GM23248 (cell line): ENCODE data around the gene TMEM234. TPM values are rescaled to one million over a fixed set of nuclear protein-coding genes. Genes with fewer than 3 reads are reported as not detected.

Experiments used
- DNase-seq: peaks from one replicate; pipeline ENCODE4 v3.0.0-alpha.2; 2015
- H2AFZ ChIP-seq: fragments of 200-600 bp; sonication (generic); 2 replicates; pipeline ENCODE4 v1.6.1; 2016; ENCODE audit warnings: antibody characterized with exemption
- H3F3A ChIP-seq: fragments of 200-600 bp; sonication (generic); 2 replicates; pipeline ENCODE4 v1.6.1; 2016; ENCODE audit warnings: mild to moderate bottlenecking, antibody characterized with exemption, mixed run types; ENCODE audit not compliant: insufficient read depth
- H3K27ac ChIP-seq: fragments of 200-600 bp; sonication (generic); 2 replicates; pipeline ENCODE4 v1.5.1; 2016; ENCODE audit warnings: mild to moderate bottlenecking
- H3K27me3 ChIP-seq: fragments of 200-600 bp; sonication (generic); replicated peaks from 2 replicates; pipeline ENCODE4 v1.6.1; 2016; ENCODE audit warnings: mild to moderate bottlenecking; ENCODE audit not compliant: insufficient read depth
- H3K36me3 ChIP-seq: fragments of 200-600 bp; sonication (generic); 2 replicates; pipeline ENCODE4 v1.6.1; 2016; ENCODE audit warnings: low read depth, mild to moderate bottlenecking
- H3K4me1 ChIP-seq: fragments of 200-600 bp; sonication (generic); 2 replicates; pipeline ENCODE4 v1.6.1; 2016; ENCODE audit warnings: mild to moderate bottlenecking; ENCODE audit not compliant: insufficient read depth
- H3K4me2 ChIP-seq: fragments of 200-600 bp; sonication (generic); one replicate; pipeline ENCODE4 v1.6.1; 2016; ENCODE audit warnings: mild to moderate bottlenecking; ENCODE audit not compliant: unreplicated experiment
- H3K4me3 ChIP-seq: fragments of 200-600 bp; sonication (generic); 2 replicates; pipeline ENCODE4 v1.5.1; 2016; ENCODE audit warnings: mild to moderate bottlenecking
- H3K79me2 ChIP-seq: fragments of 200-600 bp; sonication (generic); 2 replicates; pipeline ENCODE4 v1.6.1; 2016; ENCODE audit warnings: mild to moderate bottlenecking; ENCODE audit not compliant: insufficient read depth
- H3K9ac ChIP-seq: fragments of 200-600 bp; sonication (generic); 2 replicates; pipeline ENCODE4 v1.6.1; 2016; ENCODE audit warnings: mild to moderate bottlenecking
- H3K9me2 ChIP-seq: fragments of 200-600 bp; sonication (generic); 2 replicates; pipeline ENCODE4 v1.6.1; 2016; ENCODE audit warnings: mixed run types, mild to moderate bottlenecking, moderate library complexity; ENCODE audit not compliant: insufficient read depth
- H3K9me3 ChIP-seq: fragments of 200-600 bp; sonication (generic); one replicate; pipeline ENCODE4 v1.6.1; 2017; ENCODE audit warnings: low read depth
- H4K20me1 ChIP-seq: fragments of 200-600 bp; sonication (generic); 2 replicates; pipeline ENCODE4 v1.6.0; 2016; ENCODE audit not compliant: insufficient read depth
- EZH2 ChIP-seq: fragments of 200-600 bp; sonication (generic); IDR thresholded peaks from 2 replicates; pipeline ENCODE4 v1.6.1; 2018; ENCODE audit warnings: antibody characterized with exemption, mild to moderate bottlenecking; ENCODE audit not compliant: insufficient read depth, poor library complexity, severe bottlenecking
- EZH2phosphoT487 ChIP-seq: fragments of 200-600 bp; sonication (generic); IDR thresholded peaks from 2 replicates; pipeline ENCODE4 v1.6.1; 2018; ENCODE audit warnings: antibody characterized with exemption, moderate library complexity, mild to moderate bottlenecking, low read depth; ENCODE audit not compliant: insufficient read depth
- WGBS, 2 experiments: methylation state at CpG; one replicate each; pipeline ENCODE4 v1.1.6; 2015 to 2017; ENCODE audit warnings: low lambda C conversion rate in 2 of 2, low coverage in 1 of 2; ENCODE audit errors: missing lambda C conversion rate in 2 of 2; 5-methylcytosine and 5-hydroxymethylcytosine counted together
- in situ Hi-C: fragments of 300-500 bp; cut with MboI; formaldehyde crosslinking; loops from 2 replicates; pipeline ENCODE4 v1.15.0; 2020
- polyA plus RNA-seq: library from polyadenylated mRNA; unstranded; fragments of >200 nt; fragmentation: Nextera tagmentation; extraction: Ambion mirVana; gene quantifications from 2 replicates; pipeline ENCODE4 v1.2.1, GENCODE V29; 2016
- total RNA-seq: library from RNA; depleted of rRNA; stranded (reverse); fragments of >200 nt; shearing (Covaris generic); gene quantifications from 2 replicates; pipeline ENCODE4 v1.2.3, GENCODE V29; 2014

TMEM234 gene
- total and polyA plus RNA-seq, 2 experiments from 2014 or later = 23.5 to 26.1 TPM

GRCh38 chr1:32208469-32208868, 13.7 kb downstream of the TMEM234 start:
- no peaks in the 10 kb centered on the region for H3K9me2 ChIP-seq
- no peaks in the 10 kb centered on the region for H3K79me2 ChIP-seq
- 78 to 84% methylated on average over 6 of the region's 6 CpGs for WGBS, 2 experiments
- no peak overlapping the region for H3K9ac ChIP-seq
- H3K36me3 ChIP-seq = no peaks in the 10 kb centered on the region
- no peaks in the 10 kb centered on the region for H3K9me3 ChIP-seq
- H3K4me3 ChIP-seq = no peak overlapping the region
- TF ChIP-seq EZH2phosphoT487 (no peak), EZH2 (no peak)
- no peak overlapping the region for H3K27ac ChIP-seq
- in situ Hi-C loops = no loop called here
- H2AFZ ChIP-seq = no peak overlapping the region
- H3K4me2 ChIP-seq = no peak overlapping the region
- 0 out of 2 replicates have a peak, but pooled peaks cover 5% of the 10 kb centered on the region for H3F3A ChIP-seq
- no peak for DNase-seq
- no peaks in the 10 kb centered on the region for H4K20me1 ChIP-seq
- no peaks in the 10 kb centered on the region for H3K27me3 ChIP-seq
- no peaks in the 10 kb centered on the region for H3K4me1 ChIP-seq

GRCh38 chr1:32205401-32206370, 16.5 kb downstream of the TMEM234 start, which contains the start of gene IQCC:
IQCC (plus strand) TSS chr1:32205671; CDS start chr1:32205682, 11 bp downstream.
- in situ Hi-C loops = no loop called here
- H3K9ac ChIP-seq = peak within 1 kb of the TSS; percentile 88
- H3K9me2 ChIP-seq = no peaks in the 10 kb centered on the region
- no peaks in the 10 kb centered on the region for H3K79me2 ChIP-seq
- peaks cover 9% of the 10 kb centered on the region; the same call in 1 of the 2 replicates for H3K4me1 ChIP-seq
- no peak for TF ChIP-seq EZH2phosphoT487
- TF ChIP-seq EZH2 = no peak
- H4K20me1 ChIP-seq = no peaks in the 10 kb centered on the region
- peak within 1 kb of the TSS; percentile 91 for H3K4me2 ChIP-seq
- WGBS, 2 experiments = 2% methylated on average over 73 to 77 of the region's 77 CpGs
- 0 out of 2 replicates have a peak, but pooled peaks cover 5% of the 10 kb centered on the region for H3F3A ChIP-seq
- H3K36me3 ChIP-seq = no peaks in the 10 kb centered on the region
- H3K27ac ChIP-seq = peak within 1 kb of the TSS; percentile 18; the same call in 1 of the 2 replicates
- peak; percentile 96 for DNase-seq
- no peaks in the 10 kb centered on the region for H3K9me3 ChIP-seq
- peak within 1 kb of the TSS; percentile 79 for H2AFZ ChIP-seq
- H3K4me3 ChIP-seq = peak within 1 kb of the TSS; percentile 79
- no peaks in the 10 kb centered on the region for H3K27me3 ChIP-seq

DNA sequence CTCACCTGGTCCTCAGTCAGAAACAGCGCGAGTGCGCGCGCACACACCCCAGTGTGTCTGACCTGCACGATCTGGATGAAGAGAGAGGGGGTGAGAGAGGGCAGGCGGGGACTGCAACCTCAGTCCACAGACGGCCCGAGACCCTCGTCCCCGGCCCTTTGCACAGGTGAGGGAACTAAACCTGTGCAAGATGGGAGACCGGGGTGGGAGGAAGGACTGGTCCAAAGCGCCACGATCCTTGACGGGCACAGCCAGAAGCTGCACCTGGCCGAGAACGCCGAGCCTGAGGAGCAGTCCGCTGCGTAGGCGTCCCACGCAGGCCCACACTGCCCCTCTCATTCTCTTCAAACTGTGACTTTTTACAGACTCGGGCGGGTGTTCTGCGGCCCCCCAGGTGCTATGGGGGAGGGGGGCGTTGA, 17.2 kb downstream of the TMEM234 start:
- Histone ChIP-seq H3K4me2 (peak overlapping the region; percentile 91), H3K4me1 (peaks cover 10% of the 10 kb centered on the region; the same call in 1 of the 2 replicates), H2AFZ (peak overlapping the region; percentile 79), H3K9ac (peak overlapping the region; percentile 88), H3K9me3 (no peaks in the 10 kb centered on the region), H3F3A (peaks cover 7% of the 10 kb centered on the region), H3K27ac (peak overlapping the region; percentile 18; the same call in 1 of the 2 replicates), H4K20me1 (no peaks in the 10 kb centered on the region), H3K9me2 (no peaks in the 10 kb centered on the region), H3K27me3 (no peaks in the 10 kb centered on the region), H3K36me3 (no peaks in the 10 kb centered on the region), H3K4me3 (peak overlapping the region; percentile 79), H3K79me2 (no peaks in the 10 kb centered on the region)
- 21 to 25% methylated on average over 25 to 26 of the region's 26 CpGs for WGBS, 2 experiments
- in situ Hi-C loops = no loop called here
- DNase-seq = peak; percentile 53
- TF ChIP-seq EZH2 (no peak), EZH2phosphoT487 (no peak)

- peak overlapping the region; percentile 92 for H3K9ac ChIP-seq
Observed at GRCh38 chr1:32201011-32201855, 20.9 kb downstream of the TMEM234 start.

More at GRCh38 chr1:32201011-32201855, 20.9 kb downstream of the TMEM234 start:
- TF ChIP-seq EZH2phosphoT487 (no peak), EZH2 (no peak)
- H3K9me2 ChIP-seq = no peaks in the 10 kb centered on the region
- H3K4me3 ChIP-seq = peak overlapping the region; percentile 83
- no peaks in the 10 kb centered on the region for H3K79me2 ChIP-seq
- no peaks in the 10 kb centered on the region for H3K27me3 ChIP-seq
- H3K4me2 ChIP-seq = peak overlapping the region; percentile 93
- in situ Hi-C loops = no loop called here
- H3K27ac ChIP-seq = peak overlapping the region; percentile 96
- DNase-seq = peak; percentile 85
- no peaks in the 10 kb centered on the region for H4K20me1 ChIP-seq
- H3F3A ChIP-seq = peaks cover 37% of the 10 kb centered on the region
- no peaks in the 10 kb centered on the region for H3K9me3 ChIP-seq
- peak overlapping the region; percentile 85 for H2AFZ ChIP-seq
- 2% methylated on average over 26 of the region's 26 CpGs for WGBS, 2 experiments
- H3K36me3 ChIP-seq = peaks cover 5% of the 10 kb centered on the region; the same call in 1 of the 2 replicates
- H3K4me1 ChIP-seq = peaks cover 27% of the 10 kb centered on the region
